ENCODE results near the gene NRDE2.

NRDE2 gene

GRCh38 chr14:90331497-90332270 is at the start of gene NRDE2:
Gene NRDE2 (minus strand): TSS chr14:90331941. CDS start chr14:90331904, 37 bp downstream.
- H3K27me3 ChIP-seq (replicated peaks; ENCODE audit: control insufficient read depth, insufficient read depth, low read length): no peaks in the 10 kb centered on the region; the same call in 1 of the 2 replicates
- TF ChIP-seq CTCF (IDR thresholded peaks at IDR 0.05; ENCODE audit: insufficient read depth, low read length, poor library complexity, severe bottlenecking): no peak
- DNase-seq (ENCODE audit: extremely low read depth, insufficient read length): peak; percentile 93

GRCh38 chr14:90381011-90381786 is 49.5 kb upstream of the NRDE2 start:
- no peak for DNase-seq (ENCODE audit: extremely low read depth, insufficient read length)

More at GRCh38 chr14:90331497-90332270, at the start of gene NRDE2:
- H3K36me3 ChIP-seq (ENCODE audit: control insufficient read depth, insufficient read depth, low read length): no peaks in the 10 kb centered on the region
- H3K4me3 ChIP-seq (replicated peaks; ENCODE audit: low read depth, low read length): peak within 1 kb of the TSS; percentile 86

GRCh38 chr14:90379106-90379505 is 47.4 kb upstream of the NRDE2 start:
- no peaks in the 10 kb centered on the region for H3K27me3 ChIP-seq (replicated peaks; ENCODE audit: control insufficient read depth, insufficient read depth, low read length)
- DNase-seq (ENCODE audit: extremely low read depth, insufficient read length): no peak
- no peaks in the 10 kb centered on the region for H3K36me3 ChIP-seq (ENCODE audit: control insufficient read depth, insufficient read depth, low read length)
- no peak overlapping the region for H3K4me3 ChIP-seq (replicated peaks; ENCODE audit: low read depth, low read length)
- TF ChIP-seq CTCF (IDR thresholded peaks at IDR 0.05; ENCODE audit: insufficient read depth, low read length, poor library complexity, severe bottlenecking): no peak

More at GRCh38 chr14:90381011-90381786, 49.5 kb upstream of the NRDE2 start:
- H3K4me3 ChIP-seq (replicated peaks; ENCODE audit: low read depth, low read length): no peak overlapping the region
- H3K36me3 ChIP-seq (ENCODE audit: control insufficient read depth, insufficient read depth, low read length): no peaks in the 10 kb centered on the region
- TF ChIP-seq CTCF (IDR thresholded peaks at IDR 0.05; ENCODE audit: insufficient read depth, low read length, poor library complexity, severe bottlenecking): no peak
- no peaks in the 10 kb centered on the region for H3K27me3 ChIP-seq (replicated peaks; ENCODE audit: control insufficient read depth, insufficient read depth, low read length)

GRCh38 chr14:90378249-90378648 is 46.5 kb upstream of the NRDE2 start:
- no peak overlapping the region for H3K4me3 ChIP-seq (replicated peaks; ENCODE audit: low read depth, low read length)
- TF ChIP-seq CTCF (IDR thresholded peaks at IDR 0.05; ENCODE audit: insufficient read depth, low read length, poor library complexity, severe bottlenecking): no peak
- H3K27me3 ChIP-seq (replicated peaks; ENCODE audit: control insufficient read depth, insufficient read depth, low read length): no peaks in the 10 kb centered on the region

GRCh38 chr14:90375934-90376333 is 44.2 kb upstream of the NRDE2 start:
- TF ChIP-seq CTCF (IDR thresholded peaks at IDR 0.05; ENCODE audit: insufficient read depth, low read length, poor library complexity, severe bottlenecking): no peak
- Histone ChIP-seq H3K4me3 (replicated peaks; ENCODE audit: low read depth, low read length) (no peak overlapping the region), H3K27me3 (replicated peaks; ENCODE audit: control insufficient read depth, insufficient read depth, low read length) (no peaks in the 10 kb centered on the region), H3K36me3 (ENCODE audit: control insufficient read depth, insufficient read depth, low read length) (no peaks in the 10 kb centered on the region)
- no peak for DNase-seq (ENCODE audit: extremely low read depth, insufficient read length)

More at GRCh38 chr14:90378249-90378648, 46.5 kb upstream of the NRDE2 start:
- no peaks in the 10 kb centered on the region for H3K36me3 ChIP-seq (ENCODE audit: control insufficient read depth, insufficient read depth, low read length)
- DNase-seq (ENCODE audit: extremely low read depth, insufficient read length): no peak

Measured in GM06990 (cell line).